Mucosa of descending colon (tissue), 3 donors: ENCODE measurements around the gene NNT. TPM values are rescaled to one million over a fixed set of nuclear protein-coding genes. Genes with fewer than 3 reads are reported as not detected.

Source experiments
- ATAC-seq: fragments of 200-7000 bp; cut with Tn5 transposase; one replicate; pipeline ENCODE4 v1.9.1; 2020; ENCODE audit warnings: mild to moderate bottlenecking, moderate library complexity
- DNase-seq, 3 donors: peaks; one replicate each; pipeline ENCODE4 v3.0.0-alpha.2; 2020
- H3K36me3 ChIP-seq: fragments of 200-600 bp; one replicate; pipeline ENCODE4 v1.8.0; 2021; ENCODE audit warnings: low read depth, mild to moderate bottlenecking
- H3K4me1 ChIP-seq: fragments of 200-600 bp; one replicate; pipeline ENCODE4 v1.8.0; 2021; ENCODE audit warnings: low read depth, mild to moderate bottlenecking
- H3K4me3 ChIP-seq: fragments of 200-600 bp; one replicate; pipeline ENCODE4 v1.8.0; 2021; ENCODE audit warnings: mild to moderate bottlenecking
- H3K9me3 ChIP-seq: fragments of 200-600 bp; one replicate; pipeline ENCODE4 v1.8.0; 2021; ENCODE audit warnings: mild to moderate bottlenecking
- CTCF ChIP-seq: fragments of 200-600 bp; IDR thresholded peaks from one replicate; pipeline ENCODE4 v1.8.0; 2022; ENCODE audit warnings: antibody characterized with exemption, mild to moderate bottlenecking
- intact Hi-C, 2 donors: fragments of 100-400 bp; cut with DNase I in 1 of 2; cut with micrococcal nuclease in 1 of 2; formaldehyde crosslinking; loops; one replicate each; pipeline versions ENCODE4 v1.11.0 to v1.11.1; 2022; cut with DNase I, micrococcal nuclease
- total RNA-seq, 3 donors: library from RNA; stranded (reverse); fragmentation: NEBNext Ultra II Directional in 2 of 3; extraction: Animal tissue kit (Norgen Biotek cat#: 25700) in 2 of 3; gene quantifications; one replicate each; pipeline versions ENCODE4 v1.2.1 to v1.2.4, GENCODE V29; 2021 to 2023
- donor health status: DM: no; HTN: no; CAD: no; lungs with moderate emphysema.
- donor health status: DM: no; HTN: no; CAD: no.
- donor health status: DM: no; HTN: yes; CAD: no.

Gene NNT
- total RNA-seq, 3 donors from 2014 or later = 111 to 121 (median 119) TPM

GRCh38 chr5:43648499-43649124, 45.6 kb downstream of the NNT start:
- no peak for DNase-seq
- Histone ChIP-seq H3K36me3 (no peaks in the 10 kb centered on the region), H3K9me3 (no peaks in the 10 kb centered on the region), H3K4me3 (no peak overlapping the region), H3K4me1 (no peaks in the 10 kb centered on the region)
- no peak for TF ChIP-seq CTCF
- intact Hi-C loops = no loop called here
- ATAC-seq = no peak

- H3K4me3 ChIP-seq = no peak overlapping the region
- DNase-seq = no peak
- no peak for TF ChIP-seq CTCF
- ATAC-seq = no peak
- intact Hi-C loops = no loop called here
- H3K9me3 ChIP-seq = no peaks in the 10 kb centered on the region
- H3K36me3 ChIP-seq = no peaks in the 10 kb centered on the region
- no peaks in the 10 kb centered on the region for H3K4me1 ChIP-seq
Observed at GRCh38 chr5:43649256-43649655, 46.3 kb downstream of the NNT start.

- intact Hi-C loops = no loop called here
- Histone ChIP-seq H3K36me3 (no peaks in the 10 kb centered on the region), H3K9me3 (no peaks in the 10 kb centered on the region), H3K4me3 (no peak overlapping the region), H3K4me1 (no peaks in the 10 kb centered on the region)
- DNase-seq (no peak), ATAC-seq (no peak)
- no peak for TF ChIP-seq CTCF
Observed at GRCh38 chr5:43652537-43653302, 49.7 kb downstream of the NNT start.

GRCh38 chr5:43658509-43658908, 55.5 kb downstream of the NNT start:
- ATAC-seq (peak; percentile 22), DNase-seq (no peak)
- Histone ChIP-seq H3K36me3 (no peaks in the 10 kb centered on the region), H3K9me3 (no peaks in the 10 kb centered on the region), H3K4me3 (no peak overlapping the region), H3K4me1 (no peaks in the 10 kb centered on the region)
- intact Hi-C loops = no loop called here
- no peak for TF ChIP-seq CTCF

GRCh38 chr5:43659075-43659474, 56.1 kb downstream of the NNT start:
- Histone ChIP-seq H3K4me1 (no peaks in the 10 kb centered on the region), H3K36me3 (no peaks in the 10 kb centered on the region), H3K4me3 (no peak overlapping the region), H3K9me3 (no peaks in the 10 kb centered on the region)
- ATAC-seq (no peak), DNase-seq (no peak)
- intact Hi-C loops = no loop called here
- TF ChIP-seq CTCF = no peak
